C4-2B (cell line): ENCODE data around the gene PDIA4.

Experiments used
- H3K27ac ChIP-seq: fragments of 450-650 bp; 2 replicates; pipeline ENCODE4 v1.5.1; 2017
- ZFX ChIP-seq: fragments of 450-650 bp; IDR thresholded peaks from 2 replicates; pipeline ENCODE4 v1.6.1; 2017
- TF ChIP-seq, protein P1 (sequence below): fragments of 450-650 bp; conservative IDR thresholded peaks from 2 replicates; pipeline ENCODE4 v1.5.1; 2017; ENCODE audit warnings: mild to moderate bottlenecking

PDIA4 gene, protein sequence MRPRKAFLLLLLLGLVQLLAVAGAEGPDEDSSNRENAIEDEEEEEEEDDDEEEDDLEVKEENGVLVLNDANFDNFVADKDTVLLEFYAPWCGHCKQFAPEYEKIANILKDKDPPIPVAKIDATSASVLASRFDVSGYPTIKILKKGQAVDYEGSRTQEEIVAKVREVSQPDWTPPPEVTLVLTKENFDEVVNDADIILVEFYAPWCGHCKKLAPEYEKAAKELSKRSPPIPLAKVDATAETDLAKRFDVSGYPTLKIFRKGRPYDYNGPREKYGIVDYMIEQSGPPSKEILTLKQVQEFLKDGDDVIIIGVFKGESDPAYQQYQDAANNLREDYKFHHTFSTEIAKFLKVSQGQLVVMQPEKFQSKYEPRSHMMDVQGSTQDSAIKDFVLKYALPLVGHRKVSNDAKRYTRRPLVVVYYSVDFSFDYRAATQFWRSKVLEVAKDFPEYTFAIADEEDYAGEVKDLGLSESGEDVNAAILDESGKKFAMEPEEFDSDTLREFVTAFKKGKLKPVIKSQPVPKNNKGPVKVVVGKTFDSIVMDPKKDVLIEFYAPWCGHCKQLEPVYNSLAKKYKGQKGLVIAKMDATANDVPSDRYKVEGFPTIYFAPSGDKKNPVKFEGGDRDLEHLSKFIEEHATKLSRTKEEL

DNA sequence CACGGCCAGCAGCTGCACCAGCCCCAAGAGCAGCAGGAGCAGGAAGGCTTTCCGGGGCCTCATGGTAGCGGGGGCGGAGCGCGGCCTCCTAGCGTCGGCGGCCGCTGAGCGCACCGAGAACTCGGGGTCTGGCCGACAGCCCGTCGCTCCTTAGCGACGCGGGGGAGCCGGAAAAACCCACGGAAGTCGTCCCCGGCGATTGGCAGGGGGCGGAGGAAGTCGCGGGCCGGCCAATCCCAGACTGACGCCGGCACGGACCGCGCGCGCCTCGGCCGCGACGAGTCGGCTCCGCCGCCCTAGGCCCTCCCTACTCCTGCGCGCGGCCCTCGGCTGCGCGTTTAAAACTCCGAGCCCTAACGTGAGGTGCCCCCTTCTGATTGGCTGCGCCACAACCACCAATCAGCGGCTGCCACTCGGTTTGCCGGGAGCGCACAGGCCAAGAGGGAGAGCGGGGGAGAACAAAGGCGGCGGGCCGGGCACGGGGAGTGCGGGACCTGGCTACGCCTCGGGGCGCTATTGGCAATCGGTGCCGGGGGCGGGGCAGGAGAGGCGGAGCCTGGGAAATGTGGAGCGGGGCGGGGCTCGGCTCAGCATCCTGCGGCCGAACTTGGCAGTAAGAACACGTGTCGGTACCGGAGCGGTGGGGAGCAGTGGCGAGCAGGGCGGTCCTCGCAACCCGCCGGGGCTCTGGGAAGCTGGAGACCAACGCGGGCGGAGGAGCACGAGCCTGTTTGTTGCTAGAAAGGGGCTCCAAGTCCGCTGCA lies at the start of gene PDIA4:
Gene PDIA4, minus strand, starts transcription at position 160 of the 764 bp plus-strand sequence. Its CDS starts 97 bp downstream, at position 63.
- TF ChIP-seq, protein P1, sequence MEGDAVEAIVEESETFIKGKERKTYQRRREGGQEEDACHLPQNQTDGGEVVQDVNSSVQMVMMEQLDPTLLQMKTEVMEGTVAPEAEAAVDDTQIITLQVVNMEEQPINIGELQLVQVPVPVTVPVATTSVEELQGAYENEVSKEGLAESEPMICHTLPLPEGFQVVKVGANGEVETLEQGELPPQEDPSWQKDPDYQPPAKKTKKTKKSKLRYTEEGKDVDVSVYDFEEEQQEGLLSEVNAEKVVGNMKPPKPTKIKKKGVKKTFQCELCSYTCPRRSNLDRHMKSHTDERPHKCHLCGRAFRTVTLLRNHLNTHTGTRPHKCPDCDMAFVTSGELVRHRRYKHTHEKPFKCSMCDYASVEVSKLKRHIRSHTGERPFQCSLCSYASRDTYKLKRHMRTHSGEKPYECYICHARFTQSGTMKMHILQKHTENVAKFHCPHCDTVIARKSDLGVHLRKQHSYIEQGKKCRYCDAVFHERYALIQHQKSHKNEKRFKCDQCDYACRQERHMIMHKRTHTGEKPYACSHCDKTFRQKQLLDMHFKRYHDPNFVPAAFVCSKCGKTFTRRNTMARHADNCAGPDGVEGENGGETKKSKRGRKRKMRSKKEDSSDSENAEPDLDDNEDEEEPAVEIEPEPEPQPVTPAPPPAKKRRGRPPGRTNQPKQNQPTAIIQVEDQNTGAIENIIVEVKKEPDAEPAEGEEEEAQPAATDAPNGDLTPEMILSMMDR = no peak; the same call in 1 of the 2 replicates
- peak; percentile 89; the same call in 1 of the 2 replicates for TF ChIP-seq ZFX
- peak within 1 kb of the TSS; percentile 97 for H3K27ac ChIP-seq

DNA sequence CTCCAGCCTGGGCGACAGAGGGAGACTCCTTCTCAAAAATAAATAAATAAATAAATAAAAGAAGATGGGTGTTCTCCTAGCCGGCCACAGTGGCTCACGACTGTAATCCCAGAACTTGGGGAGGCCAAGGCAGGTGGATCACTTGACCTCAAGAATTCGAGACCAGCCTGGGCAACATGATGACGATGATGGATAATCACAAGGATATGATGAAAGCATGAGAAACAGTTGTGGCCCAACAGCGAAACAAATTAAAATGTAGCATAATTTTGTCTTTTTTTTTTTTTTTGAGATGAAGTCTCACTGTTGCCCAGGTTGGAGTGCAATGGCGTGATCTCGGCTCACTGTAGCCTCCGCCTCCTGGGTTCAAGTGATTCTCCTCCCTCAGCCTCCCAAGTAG lies 49.3 kb upstream of the PDIA4 start:
- H3K27ac ChIP-seq = no peak overlapping the region
- TF ChIP-seq ZFX = no peak
- TF ChIP-seq, protein P1 = no peak

DNA sequence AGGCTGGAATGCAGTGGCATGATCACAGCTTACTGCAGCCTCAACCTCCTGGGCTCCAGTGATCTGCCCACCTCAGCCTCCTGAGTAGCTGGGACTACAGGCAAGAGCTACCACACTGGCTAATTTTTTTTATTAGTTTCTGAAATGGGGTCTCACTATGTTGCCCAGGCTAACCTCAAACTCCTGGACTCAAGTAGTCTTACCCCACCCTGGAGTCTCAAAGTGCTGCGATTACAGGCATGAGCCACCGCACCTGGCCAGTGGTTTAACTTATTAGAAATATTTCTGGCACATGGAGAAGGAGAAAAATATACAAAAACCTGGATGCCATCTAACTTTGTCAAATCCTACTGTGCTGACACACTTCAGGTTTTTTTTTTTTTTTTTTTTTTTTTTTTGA lies 47.0 kb upstream of the PDIA4 start:
- H3K27ac ChIP-seq = no peak overlapping the region
- TF ChIP-seq ZFX = no peak
- TF ChIP-seq, protein P1 = no peak

DNA sequence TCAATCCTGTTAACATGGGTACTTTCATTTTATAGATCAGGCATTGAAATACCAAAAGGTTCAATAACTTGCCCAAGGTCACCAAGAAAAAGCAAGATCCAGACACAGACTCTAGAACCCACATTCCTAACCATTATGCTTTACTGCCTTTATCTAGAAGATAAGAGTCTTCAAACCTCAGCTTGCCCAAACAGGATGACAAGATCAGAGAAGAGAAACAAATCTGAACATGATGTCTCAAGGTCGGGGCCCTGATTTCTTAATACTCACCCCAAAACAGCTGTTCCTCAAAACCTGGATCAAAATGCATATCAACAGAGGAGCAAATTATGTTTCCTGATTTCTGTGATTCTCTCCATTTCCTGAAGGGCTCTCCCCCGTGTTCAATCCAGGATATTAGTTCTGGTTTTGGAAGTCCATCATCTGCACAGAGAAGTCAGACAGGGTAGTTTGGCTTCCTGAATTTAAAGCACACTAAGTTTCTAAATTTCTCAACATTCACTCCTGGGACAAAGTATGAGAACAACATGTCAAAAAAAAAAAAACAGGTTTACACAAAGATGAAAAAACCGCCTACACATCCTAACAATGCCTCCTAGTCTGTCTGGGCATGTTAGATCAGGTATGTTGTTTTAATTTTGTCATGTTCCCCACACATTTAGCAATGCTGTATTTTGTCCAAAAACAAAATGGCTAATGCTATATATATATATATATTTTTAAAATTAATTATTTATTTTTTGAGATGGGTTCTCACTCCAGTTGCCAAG lies 46.0 kb upstream of the PDIA4 start:
- H3K27ac ChIP-seq = no peak overlapping the region
- TF ChIP-seq, protein P1 = no peak
- no peak for TF ChIP-seq ZFX

DNA sequence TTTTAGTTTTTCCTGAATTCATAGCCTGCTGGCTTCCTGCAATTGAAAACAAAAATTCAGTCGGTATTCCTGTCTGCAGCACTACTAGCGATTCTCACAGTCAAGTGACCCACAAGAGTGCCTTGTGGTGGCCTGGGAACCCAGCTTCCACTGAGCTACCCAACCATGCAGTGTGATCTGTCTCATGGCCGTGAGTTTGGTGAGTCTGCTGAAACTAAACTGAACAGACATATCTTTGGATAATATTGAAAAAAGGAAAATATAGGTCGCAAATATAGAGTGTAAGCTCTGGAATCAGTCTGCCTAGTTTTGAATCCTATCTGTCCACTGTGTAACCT lies 44.1 kb upstream of the PDIA4 start:
- TF ChIP-seq, protein P1 = no peak
- no peak for TF ChIP-seq ZFX
- no peak overlapping the region for H3K27ac ChIP-seq

DNA sequence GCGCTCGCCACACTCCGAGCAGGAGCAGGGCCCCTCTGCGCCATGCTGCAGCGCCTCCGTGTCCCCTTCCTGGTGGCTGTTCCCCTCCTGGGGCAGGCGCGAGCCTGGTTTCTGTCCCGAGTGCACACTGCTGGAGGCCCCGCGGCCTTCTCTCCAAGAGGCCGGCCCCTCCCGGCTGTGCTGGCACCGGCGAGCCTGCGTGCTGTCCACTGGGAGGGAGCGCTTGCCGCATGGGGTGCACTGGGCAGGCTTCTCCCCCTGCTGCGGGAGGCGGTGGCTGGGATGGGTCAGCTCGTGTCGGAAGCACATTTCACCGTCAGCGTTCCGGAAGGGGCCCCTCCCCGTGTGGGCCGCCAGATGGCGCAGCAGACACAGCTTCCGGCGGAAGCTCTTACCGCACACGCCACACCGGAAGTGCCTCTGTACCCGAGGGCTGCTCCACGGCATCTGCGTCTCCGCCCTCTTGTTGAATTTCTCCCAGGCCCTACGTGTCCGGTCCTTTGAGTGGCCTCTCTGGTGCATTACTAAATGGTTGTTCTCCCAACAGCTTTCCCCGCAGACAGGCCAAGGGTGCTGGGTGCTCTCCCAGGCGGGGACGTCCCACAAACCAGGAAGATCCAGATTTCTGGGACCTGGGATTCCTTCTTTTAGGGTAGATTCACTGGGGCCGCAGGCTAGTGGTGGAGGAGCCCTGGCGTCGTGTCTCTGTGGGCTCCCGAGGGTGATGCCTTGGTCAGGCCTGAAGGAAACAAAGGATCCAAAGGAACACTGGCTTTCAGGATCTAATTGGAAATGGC lies 43.5 kb upstream of the PDIA4 start:
- H3K27ac ChIP-seq = no peak overlapping the region

More for the DNA sequence above, 43.5 kb upstream of the PDIA4 start:
- no peak for TF ChIP-seq ZFX
- TF ChIP-seq, protein P1 = no peak
